WTC11 (cell line): Measurements from ENCODE around the gene TCERG1. TPM values are rescaled to one million over a fixed set of nuclear protein-coding genes. Genes with fewer than 3 reads are reported as not detected.

ENCODE experiments used
- ATAC-seq: fragments of 200-7000 bp; cut with Tn5 transposase; 2 replicates; pipeline ENCODE4 v1.10.0; 2021; ENCODE audit warnings: mild to moderate bottlenecking, moderate library complexity
- CTCF ChIA-PET: fragments of 300-600 bp; sonication (Branson Sonifier 250); formaldehyde crosslinking; loops from one replicate; lab custom pipeline; 2021; ENCODE audit warnings: antibody characterized with exemption; lab: Charles Lee
- POLR2A ChIA-PET: fragments of 350-600 bp; sonication (Branson Sonifier 250); formaldehyde crosslinking; loops from one replicate; lab custom pipeline; 2021; ENCODE audit warnings: antibody characterized with exemption; lab: Charles Lee
- DNase-seq: peaks from one replicate; pipeline ENCODE4 v3.0.0; 2021; ENCODE audit warnings: low spot score
- H3K27ac Mint-ChIP-seq: 2 replicates; pipeline ENCODE4 v1.8.0; 2021; ENCODE audit warnings: mixed read lengths
- H3K27me3 Mint-ChIP-seq: 2 replicates; pipeline ENCODE4 v1.8.0; 2021; ENCODE audit warnings: low read depth, mild to moderate bottlenecking, moderate library complexity, mixed read lengths
- H3K36me3 Mint-ChIP-seq: 2 replicates; pipeline ENCODE4 v1.8.0; 2021; ENCODE audit warnings: mixed read lengths
- H3K4me1 Mint-ChIP-seq: 2 replicates; pipeline ENCODE4 v1.8.0; 2022; ENCODE audit warnings: mixed read lengths
- H3K4me3 Mint-ChIP-seq: 2 replicates; pipeline ENCODE4 v1.8.0; 2021; ENCODE audit warnings: mild to moderate bottlenecking, moderate library complexity, mixed read lengths
- H3K9me3 Mint-ChIP-seq: 2 replicates; pipeline ENCODE4 v1.8.0; 2021; ENCODE audit warnings: mixed read lengths
- CREM ChIP-seq: sonication (generic); formaldehyde crosslinking; IDR thresholded peaks from 2 replicates; pipeline ENCODE4 v1.8.1; 2022; ENCODE audit warnings: mild to moderate bottlenecking, missing genetic modification reagents, moderate library complexity
- ELF4 ChIP-seq: sonication (generic); formaldehyde crosslinking; IDR thresholded peaks from 2 replicates; pipeline ENCODE4 v1.8.1; 2022; ENCODE audit warnings: low read depth, mild to moderate bottlenecking, moderate library complexity, missing genetic modification reagents
- EMX1 ChIP-seq: fragments of 250-450 bp; sonication (Bioruptor Pico); IDR thresholded peaks from 2 replicates; pipeline ENCODE4 v1.8.0; 2021; ENCODE audit warnings: mild to moderate bottlenecking
- ERG ChIP-seq: fragments of 250-450 bp; sonication (Bioruptor Pico); IDR thresholded peaks from 2 replicates; pipeline ENCODE4 v1.8.0; 2021; ENCODE audit warnings: mild to moderate bottlenecking
- ESRRA ChIP-seq: sonication (generic); formaldehyde crosslinking; IDR thresholded peaks from 2 replicates; pipeline ENCODE4 v1.8.1; 2022; ENCODE audit warnings: mild to moderate bottlenecking, missing genetic modification reagents, borderline replicate concordance
- JUN ChIP-seq: sonication (generic); formaldehyde crosslinking; IDR thresholded peaks from 2 replicates; pipeline ENCODE4 v1.8.0; 2023; ENCODE audit warnings: mild to moderate bottlenecking, missing genetic modification reagents
- NR2C2 ChIP-seq: sonication (generic); formaldehyde crosslinking; IDR thresholded peaks from 2 replicates; pipeline ENCODE4 v1.8.0; 2022; ENCODE audit warnings: mild to moderate bottlenecking, missing genetic modification reagents
- NR3C1 ChIP-seq: sonication (generic); formaldehyde crosslinking; conservative IDR thresholded peaks from 2 replicates; pipeline ENCODE4 v1.8.1; 2023; ENCODE audit warnings: low read depth, mild to moderate bottlenecking, missing genetic modification reagents
- PREB ChIP-seq: sonication (generic); formaldehyde crosslinking; IDR thresholded peaks from 2 replicates; pipeline ENCODE4 v1.8.1; 2022; ENCODE audit warnings: mild to moderate bottlenecking, missing genetic modification reagents, moderate library complexity, borderline replicate concordance
- TCF7 ChIP-seq: sonication (generic); formaldehyde crosslinking; IDR thresholded peaks from 2 replicates; pipeline ENCODE4 v1.8.0; 2022; ENCODE audit warnings: mild to moderate bottlenecking, low read depth, missing genetic modification reagents, moderate library complexity
- TEAD1 ChIP-seq: sonication (generic); formaldehyde crosslinking; IDR thresholded peaks from 2 replicates; pipeline ENCODE4 v1.8.0; 2022; ENCODE audit warnings: mild to moderate bottlenecking, missing genetic modification reagents
- TEAD4 ChIP-seq: sonication (generic); formaldehyde crosslinking; IDR thresholded peaks from 2 replicates; pipeline ENCODE4 v1.8.0; 2022; ENCODE audit warnings: mild to moderate bottlenecking, missing genetic modification reagents
- USF1 ChIP-seq: sonication (generic); formaldehyde crosslinking; IDR thresholded peaks from 2 replicates; pipeline ENCODE4 v1.8.0; 2022; ENCODE audit warnings: mild to moderate bottlenecking, missing genetic modification reagents
- ZNF219 ChIP-seq: sonication (generic); formaldehyde crosslinking; IDR thresholded peaks from 2 replicates; pipeline ENCODE4 v1.8.0; 2023; ENCODE audit warnings: missing genetic modification reagents, mild to moderate bottlenecking, borderline replicate concordance
- ZNF396 ChIP-seq: fragments of 250-450 bp; sonication (Bioruptor Pico); IDR thresholded peaks from 2 replicates; pipeline ENCODE4 v1.8.0; 2021; ENCODE audit warnings: mild to moderate bottlenecking, moderate library complexity, borderline replicate concordance
- ZNF416 ChIP-seq: fragments of 250-450 bp; sonication (Bioruptor Pico); IDR thresholded peaks from 2 replicates; pipeline ENCODE4 v1.9.0; 2021; ENCODE audit warnings: mild to moderate bottlenecking, inconsistent platforms
- ZNF532 ChIP-seq: fragments of 250-450 bp; sonication (Bioruptor Pico); IDR thresholded peaks from 2 replicates; pipeline ENCODE4 v1.9.0; 2021; ENCODE audit warnings: mild to moderate bottlenecking, borderline replicate concordance
- total RNA-seq: library from RNA; stranded (reverse); gene quantifications from 3 replicates; pipeline ENCODE4 v1.2.3, GENCODE V29; 2021
- TF ChIP-seq, protein P1 (sequence below): fragments of 250-450 bp; sonication (Bioruptor Pico); IDR thresholded peaks from 2 replicates; pipeline ENCODE4 v1.9.0; 2021; ENCODE audit warnings: mild to moderate bottlenecking
- TF ChIP-seq, protein P2 (sequence below): fragments of 200-600 bp; IDR thresholded peaks from 2 replicates; pipeline ENCODE4 v1.8.0; 2022; ENCODE audit warnings: antibody characterized with exemption

Gene TCERG1
- total RNA-seq, 1 experiment from 2014 or later = 117 TPM

DNA sequence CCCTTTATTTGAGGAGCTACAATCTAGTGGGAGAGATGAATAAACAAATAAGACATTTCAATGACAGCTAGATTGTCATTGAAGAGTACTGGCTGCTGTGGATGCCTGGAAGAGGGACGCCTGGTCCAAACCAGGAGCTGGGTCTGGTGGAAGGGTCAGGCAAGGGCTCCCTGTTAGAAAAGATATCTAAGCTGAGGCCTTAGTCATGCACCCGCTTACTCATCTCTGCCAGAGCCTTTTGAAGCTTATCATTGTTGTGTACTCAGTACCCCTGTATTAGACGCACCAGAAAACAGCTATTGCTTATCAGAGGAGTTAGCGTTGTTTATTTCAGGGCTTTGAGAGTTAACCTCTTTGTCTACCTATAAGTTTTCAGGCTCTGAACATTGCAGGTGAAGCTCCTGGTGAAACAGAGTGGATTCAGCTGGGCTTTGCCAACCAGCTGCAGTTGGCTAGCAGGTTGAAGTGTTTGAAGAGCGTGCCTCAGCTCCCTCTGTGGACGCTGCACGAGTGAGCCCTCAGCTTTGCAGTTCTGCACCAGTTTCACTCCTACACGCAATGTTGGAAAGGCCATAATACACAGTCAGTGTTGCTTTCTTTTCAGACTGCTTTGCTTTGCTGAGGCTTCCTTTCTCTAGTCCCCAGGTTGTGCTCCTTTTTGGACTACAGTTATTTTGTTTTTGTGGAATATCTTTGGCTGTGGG is 74.4 kb downstream of the TCERG1 start (continued):
- TF ChIP-seq ZNF416 (CRISPR knock-in tag) = no peak
- TF ChIP-seq NR3C1 (CRISPR knock-in tag) = no peak
- TF ChIP-seq CREM (CRISPR knock-in tag) = no peak

DNA sequence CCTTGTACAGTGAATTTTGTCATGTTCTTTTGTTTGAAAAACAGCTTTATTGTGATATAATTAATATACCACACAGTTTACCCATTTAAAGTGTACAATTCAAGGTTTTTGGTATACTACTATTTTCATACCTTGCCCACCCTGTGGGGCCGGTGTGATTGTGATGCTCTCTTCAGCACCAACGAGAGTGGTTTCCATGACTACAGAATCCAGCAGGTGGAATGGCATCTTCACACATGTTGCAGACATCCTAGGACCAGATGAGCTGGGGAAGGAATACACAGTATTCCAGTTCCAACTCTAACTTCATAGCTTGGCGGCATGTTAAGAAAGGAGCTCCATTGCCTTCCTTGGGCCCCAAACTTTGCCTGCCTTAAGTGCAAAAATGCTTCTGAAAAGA is 76.6 kb downstream of the TCERG1 start:
- no peak for DNase-seq
- no peak for TF ChIP-seq NR2C2 (CRISPR knock-in tag)
- no peak for TF ChIP-seq ZNF396 (CRISPR knock-in tag)
- POLR2A ChIA-PET = interaction anchor here (0.6 kb wide), 1 partner anchor 274 kb away, joined by 3 read pairs; no protein-coding TSS in a partner anchor
- H3K27me3 Mint-ChIP-seq = no peaks in the 10 kb centered on the region
- H3K36me3 Mint-ChIP-seq = no peaks in the 10 kb centered on the region
- H3K27ac Mint-ChIP-seq = no peak overlapping the region
- no peak for ATAC-seq
- H3K4me1 Mint-ChIP-seq = no peaks in the 10 kb centered on the region
- CTCF ChIA-PET = interaction anchor here (1.0 to 2.4 kb wide), 2 partner anchors 10 to 18 kb away, joined by 4 to 12 read pairs; no protein-coding TSS in a partner anchor
- no peaks in the 10 kb centered on the region for H3K9me3 Mint-ChIP-seq
- no peak overlapping the region for H3K4me3 Mint-ChIP-seq

DNA sequence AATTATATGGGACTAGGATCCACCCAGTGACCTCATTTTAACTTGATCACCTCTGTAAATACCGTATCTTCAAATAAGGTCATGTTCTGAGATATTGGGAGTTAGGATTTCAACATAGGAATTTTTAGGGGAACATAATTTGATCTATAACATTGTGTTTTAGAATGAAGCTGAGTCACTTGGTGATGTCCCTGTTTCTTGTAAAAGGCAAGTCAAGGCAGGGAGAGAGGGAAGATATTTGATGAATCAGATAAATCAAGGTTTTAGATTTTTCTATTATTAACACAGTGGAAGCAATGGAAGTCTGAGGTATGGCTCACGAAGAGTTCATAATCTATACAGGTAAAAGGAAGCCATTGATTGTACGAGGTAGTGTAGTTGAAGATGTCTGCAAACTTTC is 80.7 kb downstream of the TCERG1 start:
- H3K4me1 Mint-ChIP-seq = peaks cover 4% of the 10 kb centered on the region
- H3K27me3 Mint-ChIP-seq = no peaks in the 10 kb centered on the region; the same call in 1 of the 2 replicates
- no peak overlapping the region for H3K27ac Mint-ChIP-seq
- POLR2A ChIA-PET = no interaction called here
- peaks cover 6% of the 10 kb centered on the region; the same call in 1 of the 2 replicates for H3K9me3 Mint-ChIP-seq
- TF ChIP-seq PREB (CRISPR knock-in tag) (no peak), ZNF416 (CRISPR knock-in tag) (no peak)
- CTCF ChIA-PET = interaction anchor here (0.9 to 1.2 kb wide), 2 partner anchors 12 to 438 kb away, joined by 3 to 8 read pairs; partner anchors contain the start of gene GPR151
- ATAC-seq (no peak), DNase-seq (no peak)
- H3K4me3 Mint-ChIP-seq = no peak overlapping the region
- no peaks in the 10 kb centered on the region for H3K36me3 Mint-ChIP-seq

DNA sequence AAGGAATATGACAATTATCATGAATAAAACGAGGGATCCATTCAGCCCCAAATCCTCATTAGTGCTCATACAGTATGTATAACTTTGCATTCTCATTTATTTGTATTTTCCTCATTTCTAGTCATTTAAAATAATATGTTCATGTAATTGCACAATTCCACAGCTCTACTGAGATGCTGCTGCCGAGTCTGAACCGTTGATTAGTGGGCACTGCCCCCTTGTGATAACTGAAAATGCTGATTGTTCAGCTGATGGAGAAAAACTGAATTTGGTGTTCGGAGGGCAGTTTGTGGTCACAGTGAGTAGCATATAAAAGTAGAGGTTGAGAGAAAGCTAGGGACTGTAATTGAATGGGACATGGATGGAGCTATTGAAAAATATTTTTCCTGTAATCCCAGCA is 81.1 kb downstream of the TCERG1 start:
- H3K4me3 Mint-ChIP-seq = no peak overlapping the region
- POLR2A ChIA-PET = no interaction called here
- H3K4me1 Mint-ChIP-seq = peaks cover 7% of the 10 kb centered on the region
- H3K36me3 Mint-ChIP-seq = no peaks in the 10 kb centered on the region
- no peak for ATAC-seq
- no peak overlapping the region for H3K27ac Mint-ChIP-seq
- no peak for DNase-seq
- peaks cover 6% of the 10 kb centered on the region; the same call in 1 of the 2 replicates for H3K9me3 Mint-ChIP-seq
- CTCF ChIA-PET = interaction anchor here (0.6 to 1.2 kb wide), 3 partner anchors 10 to 437 kb away, joined by 3 to 8 read pairs (median 3); partner anchors contain the start of gene GPR151
- no peaks in the 10 kb centered on the region; the same call in 1 of the 2 replicates for H3K27me3 Mint-ChIP-seq
- no peak for TF ChIP-seq ZNF532 (CRISPR knock-in tag)
- TF ChIP-seq ZNF219 (CRISPR knock-in tag) = no peak
- no peak for TF ChIP-seq ELF4 (CRISPR knock-in tag)
- TF ChIP-seq JUN (CRISPR knock-in tag) = no peak
- TF ChIP-seq EMX1 = no peak
- no peak for TF ChIP-seq CREM (CRISPR knock-in tag)
- no peak for TF ChIP-seq ESRRA (CRISPR knock-in tag)
- no peak for TF ChIP-seq TCF7 (CRISPR knock-in tag)
- TF ChIP-seq, protein P1, sequence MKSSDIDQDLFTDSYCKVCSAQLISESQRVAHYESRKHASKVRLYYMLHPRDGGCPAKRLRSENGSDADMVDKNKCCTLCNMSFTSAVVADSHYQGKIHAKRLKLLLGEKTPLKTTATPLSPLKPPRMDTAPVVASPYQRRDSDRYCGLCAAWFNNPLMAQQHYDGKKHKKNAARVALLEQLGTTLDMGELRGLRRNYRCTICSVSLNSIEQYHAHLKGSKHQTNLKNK (CRISPR knock-in tag) = no peak
- TF ChIP-seq USF1 (CRISPR knock-in tag) = no peak
- no peak for TF ChIP-seq TEAD1 (CRISPR knock-in tag)
- TF ChIP-seq ZNF396 (CRISPR knock-in tag) = no peak
- no peak for TF ChIP-seq ERG (CRISPR knock-in tag)
- TF ChIP-seq, protein P2, sequence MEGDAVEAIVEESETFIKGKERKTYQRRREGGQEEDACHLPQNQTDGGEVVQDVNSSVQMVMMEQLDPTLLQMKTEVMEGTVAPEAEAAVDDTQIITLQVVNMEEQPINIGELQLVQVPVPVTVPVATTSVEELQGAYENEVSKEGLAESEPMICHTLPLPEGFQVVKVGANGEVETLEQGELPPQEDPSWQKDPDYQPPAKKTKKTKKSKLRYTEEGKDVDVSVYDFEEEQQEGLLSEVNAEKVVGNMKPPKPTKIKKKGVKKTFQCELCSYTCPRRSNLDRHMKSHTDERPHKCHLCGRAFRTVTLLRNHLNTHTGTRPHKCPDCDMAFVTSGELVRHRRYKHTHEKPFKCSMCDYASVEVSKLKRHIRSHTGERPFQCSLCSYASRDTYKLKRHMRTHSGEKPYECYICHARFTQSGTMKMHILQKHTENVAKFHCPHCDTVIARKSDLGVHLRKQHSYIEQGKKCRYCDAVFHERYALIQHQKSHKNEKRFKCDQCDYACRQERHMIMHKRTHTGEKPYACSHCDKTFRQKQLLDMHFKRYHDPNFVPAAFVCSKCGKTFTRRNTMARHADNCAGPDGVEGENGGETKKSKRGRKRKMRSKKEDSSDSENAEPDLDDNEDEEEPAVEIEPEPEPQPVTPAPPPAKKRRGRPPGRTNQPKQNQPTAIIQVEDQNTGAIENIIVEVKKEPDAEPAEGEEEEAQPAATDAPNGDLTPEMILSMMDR = no peak
- no peak for TF ChIP-seq TEAD4
